Fibroblast of villous mesenchyme (primary cell): Measurements from ENCODE around the gene DGKG. TPM values are rescaled to one million over a fixed set of nuclear protein-coding genes. Genes with fewer than 3 reads are reported as not detected.
A peak's percentile ranks its signal among the peaks of the same experiment; 100 is the strongest.

ENCODE experiments used
- DNase-seq: peaks from one replicate; pipeline ENCODE4 v3.0.0-alpha.2; 2010; ENCODE audit warnings: low read depth
- H3K4me3 ChIP-seq: 2 replicates; pipeline ENCODE4 v1.5.1; 2011; ENCODE audit warnings: low read depth, mild to moderate bottlenecking, low read length
- total RNA-seq: library from RNA; depleted of rRNA; stranded (reverse); fragments of >200 nt; gene quantifications from 2 replicates; pipeline ENCODE4 v1.2.3, GENCODE V29; 2012
- TF ChIP-seq, protein P1 (sequence below): IDR thresholded peaks from 2 replicates; pipeline ENCODE4 v1.5.1; 2012; ENCODE audit warnings: low read depth, mild to moderate bottlenecking, low read length; ENCODE audit not compliant: insufficient read depth

The DGKG gene
- total RNA-seq, 1 donor, result under 0.01 TPM

DNA sequence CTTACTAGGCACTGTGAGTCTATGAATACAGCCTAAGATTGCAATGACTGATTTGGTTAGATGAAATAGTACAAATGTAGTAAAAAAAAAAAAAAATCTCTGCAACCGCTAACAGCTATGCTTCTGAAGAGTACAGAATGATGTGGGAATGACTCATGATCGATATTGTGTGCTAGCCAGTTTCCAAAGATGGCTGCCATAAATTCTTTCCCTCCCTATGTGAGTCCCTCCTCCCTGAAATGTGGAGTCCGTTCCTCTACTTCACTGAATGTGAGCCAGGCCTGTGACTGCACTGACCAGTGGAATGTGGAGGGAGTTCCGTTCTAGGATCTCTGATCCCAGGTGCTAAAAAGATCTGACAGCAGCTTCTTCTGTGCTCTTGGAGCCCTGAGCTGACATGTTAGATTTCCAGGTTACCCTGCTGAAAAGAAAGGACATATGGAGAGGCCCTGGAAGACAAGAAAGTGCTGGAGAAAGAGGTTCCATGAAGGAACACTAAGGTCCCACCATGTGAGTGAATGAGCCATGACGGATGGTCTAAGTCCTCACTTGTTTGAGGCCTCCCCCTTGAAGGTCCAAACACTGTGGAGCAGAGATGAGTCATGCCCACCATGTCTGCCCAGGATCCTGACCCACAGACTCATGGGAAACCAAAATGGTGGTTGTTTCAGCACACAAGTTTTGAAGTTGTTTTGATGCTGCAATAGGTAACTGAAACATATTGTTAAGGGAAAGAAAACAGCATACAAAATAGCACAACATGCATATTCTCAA lies 46.3 kb downstream of the DGKG start:
- DNase-seq, result no peak
- TF ChIP-seq, protein P1, sequence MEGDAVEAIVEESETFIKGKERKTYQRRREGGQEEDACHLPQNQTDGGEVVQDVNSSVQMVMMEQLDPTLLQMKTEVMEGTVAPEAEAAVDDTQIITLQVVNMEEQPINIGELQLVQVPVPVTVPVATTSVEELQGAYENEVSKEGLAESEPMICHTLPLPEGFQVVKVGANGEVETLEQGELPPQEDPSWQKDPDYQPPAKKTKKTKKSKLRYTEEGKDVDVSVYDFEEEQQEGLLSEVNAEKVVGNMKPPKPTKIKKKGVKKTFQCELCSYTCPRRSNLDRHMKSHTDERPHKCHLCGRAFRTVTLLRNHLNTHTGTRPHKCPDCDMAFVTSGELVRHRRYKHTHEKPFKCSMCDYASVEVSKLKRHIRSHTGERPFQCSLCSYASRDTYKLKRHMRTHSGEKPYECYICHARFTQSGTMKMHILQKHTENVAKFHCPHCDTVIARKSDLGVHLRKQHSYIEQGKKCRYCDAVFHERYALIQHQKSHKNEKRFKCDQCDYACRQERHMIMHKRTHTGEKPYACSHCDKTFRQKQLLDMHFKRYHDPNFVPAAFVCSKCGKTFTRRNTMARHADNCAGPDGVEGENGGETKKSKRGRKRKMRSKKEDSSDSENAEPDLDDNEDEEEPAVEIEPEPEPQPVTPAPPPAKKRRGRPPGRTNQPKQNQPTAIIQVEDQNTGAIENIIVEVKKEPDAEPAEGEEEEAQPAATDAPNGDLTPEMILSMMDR, result no peak
- no peak overlapping the region for H3K4me3 ChIP-seq

DNA sequence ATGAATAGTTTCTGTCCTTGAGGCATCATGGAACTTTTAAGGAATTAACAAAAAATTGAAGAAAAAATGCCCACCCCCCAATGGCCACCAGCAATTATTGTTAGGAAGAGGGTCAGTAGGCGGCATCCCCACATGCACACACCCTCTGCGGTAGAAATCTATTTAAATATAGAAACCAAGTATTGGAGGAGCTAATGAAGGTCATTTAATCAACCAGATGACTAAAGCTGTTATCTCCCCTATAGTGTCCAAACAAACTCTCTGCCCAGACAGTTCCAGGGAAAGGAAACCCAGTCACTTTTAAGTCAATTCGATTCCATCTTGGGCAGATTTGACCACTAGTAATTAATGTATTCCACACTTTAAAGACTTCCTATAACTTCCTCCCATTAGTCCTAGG lies 47.1 kb downstream of the DGKG start:
- no peak for DNase-seq
- TF ChIP-seq, protein P1, result no peak
- no peak overlapping the region for H3K4me3 ChIP-seq

DNA sequence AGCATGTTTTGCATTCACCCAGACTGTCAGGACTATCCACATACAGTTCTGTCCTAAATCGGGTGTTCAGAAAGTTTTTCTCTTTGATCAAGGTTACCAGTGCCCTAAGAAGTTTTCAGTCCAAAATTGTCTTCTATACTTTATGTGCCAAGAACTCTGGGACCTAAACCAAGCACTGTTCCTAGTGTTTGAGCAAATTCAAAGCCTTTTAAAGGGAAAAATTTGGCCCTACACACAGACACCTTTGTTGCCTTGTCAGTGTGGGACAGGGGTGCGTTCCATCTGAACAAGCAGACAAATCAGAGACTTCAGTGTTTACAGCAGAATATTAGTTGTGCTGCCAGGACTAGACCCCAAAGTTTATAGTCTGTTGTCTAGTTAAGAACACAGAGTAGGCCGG lies 50.6 kb downstream of the DGKG start:
- H3K4me3 ChIP-seq, result no peak overlapping the region
- TF ChIP-seq, protein P1, result no peak
- no peak for DNase-seq

DNA sequence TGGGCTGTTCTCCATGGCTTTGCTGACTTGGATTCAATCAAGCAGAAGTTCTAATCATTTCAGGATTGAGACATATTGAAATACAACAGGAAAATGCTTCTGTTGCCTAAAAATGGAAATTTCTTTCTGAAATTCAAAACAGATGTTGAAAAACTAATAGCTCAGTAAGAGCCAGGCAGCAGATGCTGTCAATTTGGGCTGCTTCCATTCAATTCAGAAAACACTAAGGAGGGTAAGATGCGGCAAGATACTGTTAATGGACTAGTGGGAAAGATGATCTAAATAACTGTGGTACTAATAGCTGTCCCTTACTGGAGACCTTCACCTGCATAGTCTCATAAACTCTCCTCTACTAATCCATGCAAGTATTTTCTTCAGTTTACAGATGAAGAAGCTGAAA lies 53.5 kb downstream of the DGKG start:
- no peak overlapping the region for H3K4me3 ChIP-seq
- no peak for DNase-seq
- TF ChIP-seq, protein P1, result no peak

DNA sequence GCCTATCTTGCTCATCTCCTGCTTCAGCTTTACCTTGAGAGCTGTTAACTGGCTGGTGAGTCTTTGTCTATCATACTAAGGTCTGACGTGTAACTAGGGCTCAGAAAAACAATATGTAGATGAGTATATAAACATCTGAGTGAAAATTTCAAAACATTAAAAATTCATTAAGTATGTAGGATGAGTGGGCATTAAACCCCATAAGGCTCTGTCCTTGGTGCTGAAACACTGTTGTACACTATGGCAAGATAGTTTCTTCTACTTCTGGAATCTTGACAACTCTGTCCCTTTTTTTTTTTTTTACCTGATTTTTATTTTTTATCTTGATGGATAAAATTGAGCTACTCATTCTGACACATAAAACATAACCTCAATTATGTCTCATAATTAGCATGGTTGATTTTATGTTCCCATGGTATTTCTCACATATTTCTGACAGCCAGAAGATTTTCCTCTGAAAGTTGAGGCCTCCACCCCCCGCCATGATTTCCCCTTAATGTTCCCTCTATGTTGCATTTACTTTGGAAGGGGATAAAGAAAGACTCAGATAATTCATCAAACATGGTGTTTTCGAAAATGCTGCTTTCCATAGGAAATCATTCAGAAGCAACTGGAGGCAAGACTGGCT lies 54.3 kb downstream of the DGKG start:
- no peak overlapping the region for H3K4me3 ChIP-seq
- TF ChIP-seq, protein P1, result no peak
- peak; percentile 50 for DNase-seq

DNA sequence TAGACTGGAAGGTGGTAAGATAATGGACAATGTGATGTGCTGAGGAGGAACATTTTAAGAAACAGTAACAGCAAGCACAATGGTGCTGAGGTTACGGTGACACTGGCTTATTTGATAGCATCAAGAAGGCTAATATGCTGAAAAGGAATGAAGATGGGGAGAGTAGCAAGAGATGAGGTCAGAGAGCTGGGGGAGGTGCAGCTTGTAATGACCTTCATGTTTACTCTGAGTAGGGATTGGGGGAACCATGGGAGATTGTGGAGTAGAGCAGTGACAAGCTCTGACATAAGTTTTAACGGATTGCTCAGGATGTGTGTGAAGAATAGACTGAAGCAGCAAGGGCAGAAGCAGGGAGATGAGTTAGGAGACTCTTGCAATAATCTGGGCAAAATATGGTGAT lies 56.7 kb downstream of the DGKG start:
- TF ChIP-seq, protein P1, result no peak
- no peak overlapping the region for H3K4me3 ChIP-seq
- no peak for DNase-seq
